GM21619 (cell line): ENCODE measurements around the gene POU2AF3.
"Not testable (repeated sequence)": the region's sequence is repeated elsewhere in the genome, so short reads cannot be mapped to it uniquely, and the experiment has no call there.

Experiments used
- ATAC-seq: cut with Tn5 transposase; IDR thresholded peaks from one replicate; pipeline ENCODE4 v1.9.1; 2021; ENCODE audit not compliant: unreplicated experiment

Gene POU2AF3

DNA sequence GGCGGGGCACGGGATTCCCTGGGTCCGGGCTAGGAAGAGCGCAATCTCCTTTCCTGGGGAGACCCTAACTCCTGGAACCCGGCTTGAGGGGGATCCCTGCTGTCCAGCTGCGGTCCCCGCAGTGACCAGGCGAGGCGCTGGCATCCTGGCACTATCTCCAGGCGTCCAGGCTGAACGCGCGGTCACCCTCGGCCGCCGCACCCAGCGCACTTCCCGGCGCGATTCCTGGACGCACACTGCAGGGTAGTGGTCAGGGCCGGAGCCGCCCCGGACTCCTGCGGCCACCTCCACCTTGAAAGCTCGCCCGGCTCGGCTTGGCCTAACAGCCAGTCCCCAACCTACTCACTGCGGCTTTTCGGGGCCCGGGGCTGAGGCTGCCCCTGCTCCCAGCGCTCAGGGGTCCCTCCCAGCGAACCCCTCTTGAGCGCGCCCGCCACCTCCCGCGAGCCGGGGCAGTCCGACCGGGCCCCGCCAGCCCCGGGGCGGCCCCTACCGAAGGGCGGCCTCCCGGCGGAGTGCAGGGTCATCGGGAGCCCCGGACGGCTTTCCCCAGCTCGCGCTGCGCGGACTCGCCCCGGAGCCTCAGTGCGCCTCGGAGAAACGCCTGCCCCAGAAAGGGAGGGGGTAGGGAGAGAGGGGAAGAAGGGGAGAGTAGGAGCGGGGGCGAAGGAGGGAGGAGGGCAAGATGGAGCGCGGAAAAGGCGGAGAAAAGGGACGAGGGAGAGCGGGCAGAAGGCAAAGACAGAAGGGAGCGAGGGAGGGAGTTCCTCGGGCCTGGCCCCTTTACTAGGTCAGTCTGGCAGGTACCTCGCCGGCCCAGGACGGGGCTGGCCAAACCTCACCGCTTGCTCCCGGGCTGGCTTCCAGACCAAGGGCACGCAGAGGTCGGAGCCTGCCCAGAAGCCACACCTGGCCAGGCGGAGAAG is 1.0 kb downstream of the POU2AF3 start:
- ATAC-seq, result peak; percentile 63

DNA sequence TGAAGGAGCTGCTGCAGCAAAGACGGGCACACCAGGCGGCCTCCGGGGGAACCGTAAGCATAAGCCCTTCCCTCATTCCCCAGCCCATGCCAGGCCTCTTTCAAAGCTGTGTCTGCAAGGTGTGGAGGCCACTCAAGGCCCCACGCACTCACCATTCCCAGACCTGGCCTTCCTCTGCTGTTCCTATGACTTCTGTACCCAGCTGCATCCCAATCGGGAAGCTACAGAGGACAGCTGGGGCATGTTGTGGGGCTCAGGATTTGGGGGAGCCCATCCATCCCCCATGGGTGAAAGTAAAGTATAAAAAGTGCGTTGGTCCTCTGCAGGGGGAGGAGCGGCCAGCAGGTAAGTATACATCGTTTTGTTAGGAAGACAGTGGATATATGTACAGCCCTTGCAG is 2.2 kb downstream of the POU2AF3 start:
- ATAC-seq, result no peak

DNA sequence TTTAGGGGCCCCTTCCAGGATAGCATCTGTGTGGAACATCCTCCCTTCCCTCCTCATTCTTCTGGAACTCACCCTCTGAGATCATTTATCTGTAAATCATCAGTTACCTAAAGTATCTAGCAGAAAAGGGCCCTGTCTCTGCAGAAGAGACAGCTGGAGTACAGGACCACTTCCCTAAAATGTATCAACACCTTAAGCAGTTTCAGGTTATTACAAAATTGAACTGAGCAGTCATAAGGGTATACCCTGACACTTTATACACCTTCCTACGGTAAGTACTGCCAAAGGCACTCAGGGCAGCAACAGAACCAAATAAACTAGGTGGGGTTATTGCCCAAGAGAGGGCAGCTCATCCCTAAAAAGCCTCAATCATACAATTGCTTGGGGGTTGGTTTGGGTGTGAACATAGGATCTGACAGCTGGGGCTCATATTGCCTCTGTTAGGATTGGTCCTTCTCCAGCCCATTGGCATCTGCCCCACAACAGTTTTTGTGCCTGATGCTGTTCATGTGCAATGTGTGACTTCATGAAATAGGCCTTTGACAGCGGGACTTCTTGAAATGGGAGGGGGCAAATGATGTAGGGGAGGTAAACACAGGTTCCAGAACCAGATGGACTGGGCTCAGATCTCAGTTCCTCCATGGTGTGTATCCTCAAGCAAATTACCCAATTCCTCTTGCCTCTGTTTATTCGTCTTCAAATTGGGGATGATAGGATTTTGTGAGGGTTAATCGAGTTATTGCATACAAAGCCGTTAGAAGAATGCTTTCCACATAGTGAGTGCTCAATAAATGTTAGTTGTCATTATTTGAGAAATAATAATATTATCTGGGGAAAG is 2.9 kb downstream of the POU2AF3 start:
- no peak for ATAC-seq

DNA sequence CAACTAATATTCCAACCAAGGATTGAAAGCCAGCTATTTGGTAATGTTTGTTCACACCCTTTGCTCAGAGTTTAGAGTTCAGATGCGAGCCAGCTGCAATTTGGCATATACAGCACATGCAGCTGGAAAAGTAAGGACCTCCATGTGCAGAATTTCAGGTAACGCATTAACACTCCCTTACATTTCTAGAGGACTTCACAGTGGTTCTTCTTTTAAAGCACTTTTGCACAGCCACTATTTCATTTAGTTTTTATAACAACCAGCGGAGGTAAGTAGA is 3.4 kb downstream of the POU2AF3 start:
- no peak for ATAC-seq

DNA sequence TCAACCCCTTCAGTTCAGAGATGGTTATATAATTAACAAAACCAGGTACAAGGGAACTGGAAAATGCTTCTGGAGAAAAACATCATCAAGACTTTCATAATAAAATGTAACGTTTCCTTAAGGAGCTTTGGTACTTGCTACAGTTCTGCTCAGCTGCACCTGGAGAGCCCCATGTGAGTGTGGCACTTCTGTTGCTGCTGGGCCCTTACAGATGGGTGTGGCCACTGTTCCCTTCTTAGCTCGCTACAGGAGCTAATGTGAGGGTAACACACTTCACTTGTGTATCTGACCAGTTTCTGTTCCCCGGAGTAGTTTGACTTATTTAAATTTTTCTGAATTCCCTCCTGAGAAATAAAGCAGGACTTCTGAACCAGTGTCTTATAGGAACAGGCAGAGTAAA is 4.0 kb downstream of the POU2AF3 start:
- no peak for ATAC-seq

DNA sequence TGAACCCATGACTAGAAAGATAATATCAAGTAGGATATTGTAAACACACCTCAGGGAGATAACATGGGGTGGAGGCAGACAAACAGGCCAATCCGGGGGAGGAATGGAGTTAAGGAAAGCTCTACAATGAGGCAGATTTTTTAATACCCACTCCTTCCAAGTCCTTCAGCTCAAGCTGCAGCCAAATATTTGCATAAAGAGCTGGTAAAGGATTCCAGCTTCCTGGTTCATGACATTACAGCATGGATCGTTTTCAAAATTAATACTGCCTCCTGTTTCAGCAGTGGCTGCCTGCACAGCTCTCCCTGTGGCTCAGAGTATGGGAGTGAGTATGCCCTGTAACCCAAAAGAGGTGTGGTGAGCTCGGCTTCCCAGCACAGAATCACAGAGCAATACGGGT is 5.1 kb downstream of the POU2AF3 start:
- no peak for ATAC-seq

DNA sequence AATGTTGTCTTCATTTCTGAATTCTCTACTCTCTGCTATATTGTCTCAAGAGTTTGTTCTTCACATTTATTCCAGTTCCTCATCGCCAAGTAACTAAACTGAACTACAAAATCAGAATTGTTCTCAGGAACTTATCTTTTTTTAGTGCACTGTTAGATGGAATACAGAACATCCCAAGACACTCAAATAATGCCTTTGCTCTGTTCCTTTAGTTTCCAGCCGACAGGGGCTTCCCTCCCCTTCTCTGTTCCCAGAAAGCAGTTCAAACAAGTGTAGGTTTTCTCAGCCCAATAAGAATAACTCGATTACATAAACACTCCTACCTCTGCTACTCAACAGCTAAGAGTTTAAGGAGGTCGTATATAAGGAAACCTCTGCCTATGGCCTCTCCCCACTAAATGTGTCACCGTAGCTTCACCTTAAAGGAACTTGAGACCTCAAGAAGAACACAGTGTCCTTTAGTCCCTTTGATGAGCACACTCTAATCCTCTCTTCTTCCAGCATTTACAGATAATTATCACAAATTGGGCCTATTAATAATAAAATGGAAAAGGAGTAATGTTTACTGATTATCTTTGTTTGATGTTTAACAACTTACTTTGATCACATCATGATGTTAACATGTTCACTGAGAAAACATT is 6.9 kb downstream of the POU2AF3 start:
- ATAC-seq, result no peak

DNA sequence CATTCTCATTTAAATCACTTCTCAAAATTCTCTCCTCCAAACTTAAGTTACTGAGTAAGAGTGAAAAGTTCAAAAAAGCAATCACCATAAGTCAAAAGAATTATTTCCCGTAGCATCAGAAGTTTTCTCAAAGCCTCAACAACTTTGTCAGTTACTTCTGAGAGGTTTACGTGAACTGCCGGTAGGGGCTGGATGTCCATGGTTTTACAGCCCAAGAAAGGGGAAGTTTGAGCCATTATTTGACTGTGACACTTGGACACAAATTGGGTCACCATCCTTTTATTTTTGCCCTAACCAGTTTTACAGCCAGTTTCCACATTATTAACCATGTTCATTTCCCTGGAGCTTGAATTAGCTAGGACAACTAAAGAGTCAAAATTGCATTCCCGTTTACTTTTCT is 7.5 kb downstream of the POU2AF3 start:
- ATAC-seq, result no peak

DNA sequence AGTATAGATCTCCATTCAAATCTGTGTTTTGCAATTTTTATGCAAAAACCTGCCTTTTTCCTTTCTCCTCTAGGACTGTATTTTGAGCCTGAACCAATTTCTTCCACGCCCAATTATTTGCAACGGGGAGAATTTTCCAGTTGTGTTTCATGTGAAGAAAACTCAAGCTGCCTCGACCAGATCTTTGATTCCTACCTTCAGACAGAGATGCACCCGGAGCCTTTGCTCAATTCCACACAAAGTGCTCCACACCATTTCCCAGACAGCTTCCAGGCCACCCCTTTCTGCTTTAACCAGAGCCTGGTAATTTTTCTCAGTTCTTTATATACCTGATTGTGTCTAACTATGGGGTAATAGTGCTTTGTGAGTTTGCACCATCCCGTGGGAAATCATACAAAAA is 8.0 kb downstream of the POU2AF3 start:
- no peak for ATAC-seq

DNA sequence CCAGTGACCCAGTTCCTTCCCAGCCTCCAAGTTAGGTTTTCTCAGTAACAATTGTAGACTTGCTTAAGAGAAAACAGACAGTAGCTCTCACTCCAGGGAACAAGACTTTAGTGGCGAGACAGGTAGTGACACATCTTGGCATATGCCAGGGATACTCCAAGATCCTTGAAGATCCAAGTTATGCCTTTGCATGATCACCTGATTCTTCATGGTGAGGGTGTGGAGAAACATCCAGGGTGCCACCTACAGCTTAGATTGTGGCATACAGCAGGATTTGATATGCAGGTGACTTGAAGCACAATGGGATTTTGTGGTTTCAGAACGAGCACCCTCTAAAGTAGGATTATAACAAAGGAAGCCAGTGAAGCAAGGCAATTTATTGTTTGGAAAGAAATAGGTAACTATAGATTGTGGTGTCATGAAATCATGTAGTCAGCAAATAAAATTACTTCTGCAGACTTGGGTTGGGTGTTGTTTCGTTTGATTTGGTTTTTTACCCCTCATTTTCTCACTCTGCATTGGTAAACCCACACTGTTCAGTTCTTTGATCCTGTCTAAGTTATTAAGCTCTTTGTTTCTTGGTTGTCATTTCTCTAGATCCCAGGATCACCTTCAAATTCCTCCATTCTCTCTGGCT is 9.2 kb downstream of the POU2AF3 start:
- ATAC-seq, result no peak

DNA sequence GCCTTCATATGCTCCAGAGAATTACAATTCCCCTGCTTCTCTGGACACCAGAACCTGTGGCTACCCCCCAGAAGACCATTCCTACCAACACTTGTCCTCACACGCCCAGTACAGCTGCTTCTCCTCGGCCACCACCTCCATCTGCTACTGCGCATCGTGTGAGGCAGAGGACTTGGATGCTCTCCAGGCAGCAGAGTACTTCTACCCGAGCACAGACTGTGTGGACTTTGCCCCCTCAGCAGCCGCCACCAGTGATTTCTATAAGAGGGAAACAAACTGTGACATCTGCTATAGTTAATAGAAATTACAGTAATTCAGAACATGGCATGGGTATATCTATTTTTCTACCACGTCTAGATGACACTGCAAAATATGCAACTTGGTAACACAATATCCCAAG is 9.8 kb downstream of the POU2AF3 start:
- no peak for ATAC-seq

DNA sequence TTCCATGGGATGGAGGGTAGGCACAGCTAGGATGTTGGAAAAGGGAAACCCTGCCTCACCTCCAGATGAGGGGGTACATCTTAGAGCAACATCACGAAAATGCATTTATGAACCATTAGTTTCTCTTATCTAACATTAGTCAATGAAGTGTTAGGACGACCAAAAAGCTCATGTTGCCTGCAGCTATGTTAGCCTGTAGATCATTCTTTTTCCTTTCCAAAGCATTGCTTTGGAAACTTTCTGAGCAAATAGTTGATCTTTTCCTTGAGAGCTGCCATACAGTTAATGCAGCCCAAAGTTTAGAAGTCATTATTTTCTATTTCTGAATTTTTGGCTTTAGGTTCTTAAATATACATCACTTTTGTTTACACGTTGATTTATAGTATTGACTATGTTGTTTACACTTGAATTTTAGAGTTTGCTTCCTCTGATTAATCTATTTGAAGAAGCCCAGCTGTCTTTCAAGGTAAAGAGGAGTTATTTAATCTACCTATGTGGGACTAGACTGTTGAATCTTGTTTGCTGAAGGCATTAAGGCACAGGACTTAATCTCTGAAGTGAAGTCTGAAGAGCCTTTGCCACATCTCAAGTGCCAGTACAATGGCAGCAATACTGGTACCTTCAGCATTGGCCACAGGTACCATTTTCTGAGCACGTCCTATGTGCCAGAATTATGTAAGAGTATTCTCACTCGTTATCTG is 11.0 kb downstream of the POU2AF3 start:
- no peak for ATAC-seq

DNA sequence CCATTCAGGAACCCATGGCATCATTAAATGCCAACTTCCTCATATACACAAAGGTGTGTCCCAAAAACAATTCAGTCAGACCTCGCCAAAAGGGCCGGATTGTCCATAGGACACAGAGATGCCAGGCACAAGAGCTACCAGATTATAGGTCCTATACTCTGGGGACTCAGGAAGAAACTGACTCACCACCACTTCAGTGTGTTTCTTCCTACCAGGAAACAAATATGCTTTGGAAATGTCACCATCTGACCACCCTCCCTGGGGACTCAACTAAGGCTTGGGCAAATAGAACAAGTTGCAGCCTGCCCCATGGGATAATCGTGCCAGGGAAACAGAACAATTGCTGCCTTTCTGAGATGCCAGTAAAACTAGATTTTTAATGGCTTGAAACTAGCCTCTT is 11.7 kb downstream of the POU2AF3 start:
- ATAC-seq, result no peak

DNA sequence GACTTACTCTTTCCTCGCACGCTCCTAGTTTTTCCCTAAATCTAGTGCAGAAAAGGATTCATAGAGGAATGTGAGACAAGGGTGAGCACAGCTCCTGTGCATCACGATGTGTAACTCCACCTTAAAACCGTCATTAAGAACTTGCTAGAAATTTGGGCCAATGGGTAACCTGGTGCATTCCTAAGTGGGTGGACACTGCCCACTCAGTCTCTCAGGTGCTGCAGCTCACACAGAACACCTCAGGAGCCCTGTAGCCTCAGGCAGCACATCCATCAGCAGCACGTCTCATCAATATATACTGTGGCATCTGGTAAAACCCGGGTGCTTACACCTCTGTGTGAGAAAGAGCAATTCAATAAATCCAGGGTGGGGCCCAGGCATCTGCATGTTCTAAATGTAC is 12.4 kb downstream of the POU2AF3 start:
- no peak for ATAC-seq

DNA sequence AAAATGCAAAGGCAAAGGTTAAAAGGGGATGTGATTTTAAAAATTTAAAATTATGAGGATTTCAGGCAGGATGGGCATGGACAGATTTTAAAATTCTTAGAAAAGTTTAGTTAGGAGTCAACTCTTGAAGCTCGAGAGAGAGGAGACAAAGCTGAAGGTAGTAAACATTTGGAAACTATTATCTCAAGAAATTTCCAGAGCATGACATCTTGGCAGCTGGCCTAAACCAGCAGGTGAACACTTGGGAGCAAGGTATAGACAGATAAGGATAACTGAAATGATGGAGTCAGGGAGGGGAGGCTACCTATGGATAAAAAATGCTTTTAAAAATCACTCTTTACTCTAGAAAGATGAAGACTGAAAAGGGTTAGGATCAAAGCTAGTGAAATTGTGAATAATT is 13.7 kb downstream of the POU2AF3 start:
- ATAC-seq, result no peak

DNA sequence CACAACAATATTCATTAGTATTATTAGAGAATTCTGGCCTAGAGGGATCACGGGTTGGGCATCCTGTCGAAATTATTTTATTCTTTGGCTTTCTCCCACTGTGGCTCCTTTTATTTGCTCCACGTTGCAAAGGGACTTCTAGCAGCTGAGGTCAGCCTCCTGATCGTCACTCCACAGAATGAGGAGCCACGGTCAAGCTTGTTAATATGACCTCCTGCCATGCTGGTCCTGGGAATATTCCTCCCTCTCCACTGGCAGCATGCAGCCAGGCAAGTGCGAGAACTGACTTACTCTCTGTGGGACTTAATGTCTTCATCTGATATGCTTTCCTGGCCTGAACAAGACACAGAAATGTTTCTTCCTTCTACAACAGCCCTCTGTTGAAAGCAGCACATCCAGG is 20.9 kb downstream of the POU2AF3 start:
- no peak for ATAC-seq

DNA sequence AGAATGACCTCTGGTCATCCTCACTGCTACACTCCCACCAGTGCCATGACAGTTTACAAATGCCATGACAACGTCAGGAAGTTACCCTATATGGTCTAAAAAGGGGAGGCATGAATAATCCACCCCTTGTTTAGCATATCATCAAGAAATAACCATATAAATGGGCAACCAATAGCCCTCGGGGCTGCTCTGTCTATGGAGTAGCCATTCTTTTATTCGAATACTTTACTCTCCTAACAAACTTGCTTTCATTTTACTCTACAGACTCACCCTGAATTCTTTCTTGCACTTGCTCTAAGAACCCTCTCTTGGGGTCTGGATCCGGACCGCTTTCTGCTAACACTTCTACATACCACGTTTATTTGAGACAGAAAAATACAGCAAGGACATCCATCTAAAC is 21.9 kb downstream of the POU2AF3 start:
- not testable (repeated sequence) for ATAC-seq

DNA sequence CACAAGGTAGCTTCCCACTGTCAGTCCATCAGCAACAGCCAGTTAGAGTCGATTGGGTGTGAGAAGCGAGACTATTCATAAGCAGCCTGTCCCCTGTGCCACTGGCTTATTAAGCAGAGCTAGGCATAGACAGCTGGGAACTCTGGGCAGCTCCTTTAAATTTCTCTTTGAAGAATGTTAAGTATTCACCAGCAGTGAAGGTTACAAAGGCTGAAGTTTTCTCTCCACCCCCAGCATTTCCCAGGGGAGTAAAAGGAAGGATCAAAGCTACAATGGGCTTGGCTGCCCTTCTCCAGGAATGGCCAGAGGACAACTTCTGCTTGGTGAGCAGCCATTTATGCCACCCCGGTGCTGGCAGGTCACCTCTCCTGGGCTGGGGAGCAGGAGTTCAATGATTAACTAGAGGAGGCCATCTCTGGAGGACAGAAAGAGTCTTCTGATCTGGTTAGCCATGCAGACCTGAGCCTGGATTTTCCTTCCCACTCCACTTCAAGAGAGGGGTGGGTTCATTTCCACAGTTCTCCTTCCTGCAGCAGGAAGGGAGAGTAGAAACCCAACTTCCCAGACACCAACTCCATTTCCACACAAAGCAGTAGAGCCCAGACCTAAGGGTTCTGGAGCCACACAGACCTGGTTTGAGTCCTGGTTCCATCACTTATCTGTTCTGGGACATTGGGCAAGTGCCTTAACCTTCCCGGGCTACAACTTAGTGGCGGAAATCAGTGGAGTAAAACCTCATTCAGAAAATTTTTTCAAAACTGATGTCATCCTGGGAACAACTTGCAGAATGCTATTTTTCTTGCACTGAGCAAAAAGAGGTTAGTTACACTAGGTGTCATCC is 22.6 kb downstream of the POU2AF3 start:
- ATAC-seq, result no peak

DNA sequence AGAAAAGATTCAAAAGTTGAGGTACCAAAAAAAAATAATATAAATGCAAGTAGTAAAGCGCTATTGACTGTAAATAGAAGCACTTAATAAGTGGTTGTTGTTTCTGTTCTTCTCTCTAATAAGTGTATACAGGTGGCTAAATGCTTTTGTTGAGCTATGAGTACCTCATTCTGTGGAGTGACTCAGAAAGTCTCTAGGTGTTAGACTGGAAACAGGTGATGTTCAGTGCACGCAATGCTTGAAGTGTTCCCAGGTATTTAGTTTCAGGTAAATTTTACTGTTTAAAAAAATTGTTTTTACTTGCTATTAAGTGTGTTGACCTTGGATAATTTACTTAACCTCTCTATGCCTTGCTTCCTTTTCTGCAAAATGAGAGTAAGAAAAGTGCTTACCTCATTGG is 24.2 kb downstream of the POU2AF3 start:
- ATAC-seq, result no peak

DNA sequence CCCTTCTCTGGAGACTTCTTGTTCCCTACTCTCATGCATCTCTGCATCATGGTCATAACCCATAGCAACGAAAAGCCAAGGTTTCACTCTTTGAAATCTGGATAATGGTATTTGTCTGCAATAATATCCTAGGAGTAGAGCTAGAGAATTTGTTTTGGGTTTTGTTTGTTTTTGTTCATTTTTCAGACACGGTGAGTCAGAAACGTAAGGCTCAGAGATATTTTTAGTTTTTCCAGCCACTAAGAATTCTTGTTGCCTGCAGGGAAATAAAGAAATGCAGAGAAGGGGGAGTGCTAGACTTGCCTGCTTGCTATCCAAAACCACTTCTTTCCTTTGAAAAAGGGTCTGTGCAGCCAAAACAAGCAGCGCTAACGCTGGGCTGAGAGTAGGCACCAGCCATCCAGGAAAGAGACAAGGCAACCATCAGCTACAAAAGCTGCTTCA is 26.0 kb downstream of the POU2AF3 start:
- ATAC-seq, result no peak
